Esophagus (tissue), 2 donors: ENCODE results near the gene EFCC1. TPM values are rescaled to one million over a fixed set of nuclear protein-coding genes. Genes with fewer than 3 reads are reported as not detected.

ENCODE experiments used
- H3K27ac ChIP-seq, 2 donors: one replicate each; pipeline ENCODE4 v1.5.1; 2013; ENCODE audit warnings: low read depth in 2 of 2, mild to moderate bottlenecking in 2 of 2, inconsistent platforms in 1 of 2, low read length in 1 of 2, moderate library complexity in 1 of 2
- H3K27me3 ChIP-seq, 2 donors: one replicate each; pipeline ENCODE4 v1.6.1; 2013; ENCODE audit warnings: low read length in 2 of 2, control low read depth in 1 of 2, mild to moderate bottlenecking in 1 of 2; ENCODE audit not compliant: insufficient read depth in 2 of 2, control insufficient read depth in 1 of 2
- H3K36me3 ChIP-seq, 2 donors: one replicate each; pipeline ENCODE4 v1.6.1; 2013; ENCODE audit warnings: low read length in 1 of 2; ENCODE audit not compliant: control insufficient read depth in 2 of 2, insufficient read depth in 2 of 2
- H3K4me1 ChIP-seq, 2 donors: one replicate each; pipeline ENCODE4 v1.6.1; 2013; ENCODE audit warnings: low read length in 1 of 2; ENCODE audit not compliant: control insufficient read depth in 2 of 2, insufficient read depth in 2 of 2
- H3K4me3 ChIP-seq, 2 donors: one replicate each; pipeline ENCODE4 v1.5.1; 2013; ENCODE audit warnings: low read length in 2 of 2, mild to moderate bottlenecking in 2 of 2, low read depth in 1 of 2, moderate library complexity in 1 of 2
- H3K9me3 ChIP-seq, 2 donors: one replicate each; pipeline ENCODE4 v1.6.1; 2013; ENCODE audit warnings: mild to moderate bottlenecking in 2 of 2, low read depth in 1 of 2, low read length in 1 of 2, moderate library complexity in 1 of 2; ENCODE audit not compliant: control insufficient read depth in 2 of 2, insufficient read depth in 1 of 2
- WGBS, 2 donors: extraction: QIAGEN DNeasy Blood & Tissue Kit; methylation state at CpG; one replicate each; pipeline ENCODE4 v1.1.7; 2013; 5-methylcytosine and 5-hydroxymethylcytosine counted together
- polyA plus RNA-seq, 2 donors: library from polyadenylated mRNA; stranded (reverse); fragments of 200-250 nt; gene quantifications; one replicate each; pipeline ENCODE4 v1.2.3, GENCODE V29; 2013
- donor health status: healthy with polysubstance abuse.
- donor health status: Bipolar disorder and iron deficiency.

Gene EFCC1
- polyA plus RNA-seq, 2 donors: 0.96 to 1.0 TPM

- no peak overlapping the region for H3K27ac ChIP-seq
- no peaks in the 10 kb centered on the region for H3K9me3 ChIP-seq
- H3K27me3 ChIP-seq: no peaks in the 10 kb centered on the region
- no peaks in the 10 kb centered on the region for H3K36me3 ChIP-seq
- peaks cover 5 to 6% of the 10 kb centered on the region in 2 donors for H3K4me1 ChIP-seq
- 75 to 79% methylated on average over 15 of the region's 15 CpGs for WGBS, 2 donors
- H3K4me3 ChIP-seq: peak overlapping the region; percentile 30 to 35
Observed at GRCh38 chr3:129027544-129027880, 26.4 kb downstream of the EFCC1 start.

- Histone ChIP-seq H3K27ac (no peak overlapping the region), H3K9me3 (no peaks in the 10 kb centered on the region), H3K4me1 (peaks cover 5 to 8% of the 10 kb centered on the region in 2 donors), H3K36me3 (no peaks in the 10 kb centered on the region), H3K27me3 (no peaks in the 10 kb centered on the region), H3K4me3 (no peak overlapping the region)
- WGBS, 2 donors: 88 to 94% methylated on average over 13 of the region's 13 CpGs
Observed at GRCh38 chr3:129028866-129029265, 27.8 kb downstream of the EFCC1 start.

DNA sequence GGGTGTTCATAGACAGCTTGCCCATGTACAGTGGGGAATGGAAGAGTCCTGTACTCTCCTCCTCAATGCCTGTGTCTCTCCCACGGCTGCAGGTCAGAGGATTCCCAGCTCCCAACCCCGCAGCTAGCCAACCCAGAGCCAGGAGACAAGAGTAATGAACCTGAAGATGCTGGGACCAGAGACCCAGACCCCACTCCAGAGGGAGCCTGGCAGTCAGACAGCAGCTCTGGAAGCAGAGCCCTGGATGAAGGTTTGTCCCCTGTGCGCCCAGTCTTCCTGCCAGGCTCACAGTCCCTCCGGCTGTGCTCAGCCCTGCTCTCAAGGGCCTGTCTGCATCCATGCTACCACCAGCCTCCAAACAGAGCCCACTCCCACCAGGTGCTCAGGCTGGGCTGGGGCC, 29.5 kb downstream of the EFCC1 start:
- peaks cover 5 to 6% of the 10 kb centered on the region in 2 donors for H3K4me1 ChIP-seq
- H3K27me3 ChIP-seq: no peaks in the 10 kb centered on the region
- H3K9me3 ChIP-seq: no peaks in the 10 kb centered on the region
- WGBS, 2 donors: 95% methylated on average over 4 of the region's 4 CpGs
- no peak overlapping the region for H3K27ac ChIP-seq
- H3K36me3 ChIP-seq: no peaks in the 10 kb centered on the region
- no peak overlapping the region for H3K4me3 ChIP-seq

DNA sequence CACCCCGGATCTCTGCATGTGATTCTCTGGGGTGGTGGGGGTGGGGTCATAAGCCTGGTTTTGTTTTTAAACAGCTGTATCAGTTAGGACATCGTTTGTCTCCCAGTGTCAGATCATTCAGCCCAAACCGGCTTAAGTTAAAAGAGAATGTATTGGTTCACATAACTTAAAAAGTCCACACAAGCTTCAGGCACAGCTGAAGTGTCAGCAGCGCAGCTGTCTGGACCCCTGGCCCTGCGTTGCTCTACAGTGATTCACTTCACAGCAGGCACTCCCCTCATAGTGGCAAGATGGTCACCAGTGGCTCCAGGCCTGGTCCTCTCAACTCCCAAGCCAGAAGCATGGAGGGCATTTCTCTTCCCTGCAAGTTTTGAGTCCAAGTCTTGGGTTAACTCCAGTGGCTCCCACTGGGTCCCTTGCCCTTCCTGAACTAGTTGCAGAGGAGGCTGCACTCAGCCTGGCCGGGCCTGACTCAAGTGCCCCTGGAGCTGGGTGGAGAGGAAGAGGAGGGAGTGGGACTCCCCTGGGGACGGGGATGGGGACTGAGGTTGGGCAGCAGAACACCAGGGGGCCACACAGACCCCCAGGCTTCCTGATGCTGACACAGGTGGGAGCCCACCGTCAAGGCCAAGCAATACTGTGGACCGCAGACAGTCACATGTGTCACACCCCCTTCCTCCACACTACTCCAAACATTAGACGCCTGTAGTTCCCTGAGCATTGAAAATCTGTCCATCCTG, 30.5 kb downstream of the EFCC1 start:
- H3K4me3 ChIP-seq: no peak overlapping the region

GRCh38 chr3:129032716-129033115, 31.6 kb downstream of the EFCC1 start:
- H3K4me3 ChIP-seq: no peak overlapping the region
- no peaks in the 10 kb centered on the region for H3K36me3 ChIP-seq
- no peak overlapping the region for H3K27ac ChIP-seq
- H3K27me3 ChIP-seq: no peaks in the 10 kb centered on the region
- H3K9me3 ChIP-seq: no peaks in the 10 kb centered on the region
- WGBS, 2 donors: 89 to 92% methylated on average over 14 of the region's 14 CpGs
- peaks cover 0 to 3% of the 10 kb centered on the region in 2 donors for H3K4me1 ChIP-seq

More for the DNA sequence above, 30.5 kb downstream of the EFCC1 start:
- H3K36me3 ChIP-seq: no peaks in the 10 kb centered on the region
- H3K4me1 ChIP-seq: peaks cover 5 to 6% of the 10 kb centered on the region in 2 donors
- no peaks in the 10 kb centered on the region for H3K9me3 ChIP-seq
- 70 to 80% methylated on average over 10 of the region's 10 CpGs for WGBS, 2 donors
- no peaks in the 10 kb centered on the region for H3K27me3 ChIP-seq
- no peak overlapping the region for H3K27ac ChIP-seq

DNA sequence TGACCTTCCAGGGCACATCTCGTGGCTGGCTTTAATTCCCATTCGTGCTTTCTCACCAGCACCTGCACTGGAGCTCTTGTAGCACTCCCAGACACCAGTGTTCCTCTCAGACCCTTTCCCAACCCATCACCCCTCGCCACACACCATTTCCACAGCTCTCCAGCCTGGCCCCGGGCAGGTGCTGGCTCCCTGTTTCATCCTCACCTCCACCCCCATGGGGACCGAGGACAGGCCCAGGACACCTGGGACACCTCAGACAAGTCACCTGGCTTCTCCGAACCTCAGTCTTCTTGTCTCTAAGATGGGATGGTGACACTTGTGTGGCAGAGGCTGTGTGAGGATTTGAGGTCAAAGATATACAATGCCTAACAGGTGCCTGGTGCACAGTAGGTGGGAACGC, 32.0 kb downstream of the EFCC1 start:
- Histone ChIP-seq H3K36me3 (no peaks in the 10 kb centered on the region), H3K4me3 (no peak overlapping the region), H3K9me3 (no peaks in the 10 kb centered on the region), H3K4me1 (peaks cover 0 to 3% of the 10 kb centered on the region in 2 donors), H3K27ac (no peak overlapping the region), H3K27me3 (no peaks in the 10 kb centered on the region)
- 87 to 92% methylated on average over 7 of the region's 7 CpGs for WGBS, 2 donors

- Histone ChIP-seq H3K27ac (no peak overlapping the region), H3K9me3 (no peaks in the 10 kb centered on the region), H3K4me1 (peaks cover 0 to 3% of the 10 kb centered on the region in 2 donors), H3K36me3 (no peaks in the 10 kb centered on the region), H3K4me3 (no peak overlapping the region), H3K27me3 (no peaks in the 10 kb centered on the region)
- 89 to 92% methylated on average over 12 of the region's 12 CpGs for WGBS, 2 donors
Observed at GRCh38 chr3:129033633-129034321, 32.7 kb downstream of the EFCC1 start.

GRCh38 chr3:129034642-129035041, 33.5 kb downstream of the EFCC1 start:
- no peaks in the 10 kb centered on the region for H3K9me3 ChIP-seq
- no peaks in the 10 kb centered on the region for H3K36me3 ChIP-seq
- H3K27me3 ChIP-seq: no peaks in the 10 kb centered on the region
- no peak overlapping the region for H3K27ac ChIP-seq
- WGBS, 2 donors: 85 to 90% methylated on average over 6 of the region's 6 CpGs
- H3K4me3 ChIP-seq: no peak overlapping the region
- peaks cover 0 to 7% of the 10 kb centered on the region in 2 donors for H3K4me1 ChIP-seq

- no peaks in the 10 kb centered on the region for H3K27me3 ChIP-seq
- WGBS, 2 donors: 77 to 81% methylated on average over 11 of the region's 11 CpGs
- peaks cover 0 to 7% of the 10 kb centered on the region in 2 donors for H3K4me1 ChIP-seq
- H3K4me3 ChIP-seq: no peak overlapping the region
- H3K9me3 ChIP-seq: no peaks in the 10 kb centered on the region
- no peak overlapping the region for H3K27ac ChIP-seq
- H3K36me3 ChIP-seq: no peaks in the 10 kb centered on the region
Observed at GRCh38 chr3:129035360-129036221, 34.5 kb downstream of the EFCC1 start.
